OCI-LY7 (cell line): ENCODE data around the gene DBN1. TPM values are rescaled to one million over a fixed set of nuclear protein-coding genes. Genes with fewer than 3 reads are reported as not detected.

Experiments used
- BruUV-seq: library from RNA; stranded (reverse); fragments of 400-500 nt; replicated peaks from 2 replicates; lab custom pipeline; 2021; lab: Mats Ljungman, UMichigan
- CTCF ChIA-PET: fragments of 300-600 bp; sonication (Branson Sonifier 250); formaldehyde crosslinking; loops from one replicate; lab custom pipeline; 2022; ENCODE audit warnings: antibody characterized with exemption; ENCODE audit not compliant: unreplicated experiment; lab: Charles Lee
- POLR2A ChIA-PET: fragments of 300-600 bp; sonication (Branson Sonifier 250); formaldehyde crosslinking; loops from one replicate; lab custom pipeline; 2022; ENCODE audit warnings: antibody characterized with exemption; lab: Charles Lee
- DNase-seq: peaks from one replicate; pipeline ENCODE4 v3.0.0-alpha.2; 2015; ENCODE audit warnings: low spot score
- H2AFZ ChIP-seq: fragments of 200-600 bp; sonication (generic), shearing (Covaris generic); 2 replicates; pipeline ENCODE4 v1.6.1; 2014; ENCODE audit warnings: mild to moderate bottlenecking, antibody characterized with exemption, low read length, moderate library complexity
- H3K27ac ChIP-seq: fragments of 200-600 bp; sonication (generic); 2 replicates; pipeline ENCODE4 v1.5.1; 2014; ENCODE audit warnings: mixed run types, low read depth, mild to moderate bottlenecking, moderate library complexity, low read length, inconsistent platforms; ENCODE audit not compliant: poor library complexity, severe bottlenecking
- H3K36me3 ChIP-seq: fragments of 200-600 bp; sonication (generic); 2 replicates; pipeline ENCODE4 v1.6.1; 2014; ENCODE audit warnings: mild to moderate bottlenecking, antibody characterized with exemption, low read length, moderate library complexity, mixed read lengths; ENCODE audit not compliant: insufficient read depth
- H3K4me1 ChIP-seq: fragments of 200-600 bp; sonication (generic); 2 replicates; pipeline ENCODE4 v1.5.1; 2014; ENCODE audit warnings: mild to moderate bottlenecking, low read length; ENCODE audit not compliant: insufficient read depth, poor library complexity, severe bottlenecking
- H3K4me2 ChIP-seq: fragments of 200-600 bp; sonication (generic); 2 replicates; pipeline ENCODE4 v1.6.1; 2014; ENCODE audit warnings: mild to moderate bottlenecking, low read length
- H3K4me3 ChIP-seq: fragments of 200-600 bp; sonication (generic); 2 replicates; pipeline ENCODE4 v1.5.1; 2014; ENCODE audit warnings: mild to moderate bottlenecking, low read depth, low read length; ENCODE audit not compliant: poor library complexity, severe bottlenecking
- H3K79me2 ChIP-seq: fragments of 200-600 bp; sonication (generic); 2 replicates; pipeline ENCODE4 v1.6.1; 2016; ENCODE audit warnings: low read depth, mild to moderate bottlenecking, low read length, moderate library complexity, mixed read lengths; ENCODE audit not compliant: insufficient read depth
- H3K9me2 ChIP-seq: fragments of 200-600 bp; sonication (generic); 2 replicates; pipeline ENCODE4 v1.6.1; 2016; ENCODE audit warnings: mild to moderate bottlenecking, low read length, mixed read lengths; ENCODE audit not compliant: insufficient read depth
- H3K9me3 ChIP-seq: fragments of 200-600 bp; sonication (generic); 2 replicates; pipeline ENCODE4 v1.6.1; 2014; ENCODE audit warnings: mild to moderate bottlenecking, mixed run types, low read length, mixed read lengths
- H4K20me1 ChIP-seq: fragments of 200-600 bp; sonication (generic); 2 replicates; pipeline ENCODE4 v1.6.1; 2014; ENCODE audit warnings: mild to moderate bottlenecking, antibody characterized with exemption, low read length, moderate library complexity, mixed read lengths; ENCODE audit not compliant: insufficient read depth
- CTCF ChIP-seq: fragments of 200-600 bp; sonication (generic); conservative IDR thresholded peaks from 2 replicates; pipeline ENCODE4 v1.5.1; 2014; ENCODE audit warnings: mild to moderate bottlenecking, antibody characterized with exemption, low read length, moderate library complexity, mixed read lengths
- EZH2phosphoT487 ChIP-seq: fragments of 200-600 bp; sonication (generic); IDR thresholded peaks from 2 replicates; pipeline ENCODE4 v1.6.1; 2018; ENCODE audit warnings: low read depth, borderline replicate concordance, mild to moderate bottlenecking, mixed run types, antibody characterized with exemption, low read length, moderate library complexity, mixed read lengths
- intact Hi-C: fragments of 100-400 bp; cut with micrococcal nuclease; formaldehyde crosslinking; loops from one replicate; pipeline ENCODE4 v1.10.0; 2022; ENCODE audit not compliant: unreplicated experiment
- total RNA-seq, 2 experiments: library from RNA; depleted of rRNA in 1 of 2; stranded (reverse); fragments of >200 nt in 1 of 2; shearing (Covaris generic) in 1 of 2; gene quantifications; 2 replicates each; pipeline ENCODE4 v1.2.3, GENCODE V29; 2014 to 2022

Gene DBN1
- total RNA-seq, 2 experiments from 2014 or later, result 11.7 to 22.0 TPM

GRCh38 chr5:177452688-177453638 lies 20.5 kb downstream of the DBN1 start:
- Histone ChIP-seq H3K36me3 (no peaks in the 10 kb centered on the region; the same call in 1 of the 2 replicates), H3K79me2 (no peaks in the 10 kb centered on the region), H3K4me2 (peak overlapping the region; percentile 88), H3K9me2 (no peaks in the 10 kb centered on the region), H3K27ac (no peak overlapping the region), H2AFZ (no peak overlapping the region), H3K9me3 (no peaks in the 10 kb centered on the region), H4K20me1 (peaks cover 17% of the 10 kb centered on the region), H3K4me3 (peak overlapping the region; percentile 76), H3K4me1 (peaks cover 43% of the 10 kb centered on the region)
- no peak for DNase-seq
- TF ChIP-seq EZH2phosphoT487 (no peak), CTCF (no peak)
- ChIA-PET CTCF (interaction anchor here (0.6 to 3.8 kb wide), 3 partner anchors 26 to 63 kb away, joined by 3 to 20 read pairs (median 11); no protein-coding TSS in a partner anchor), POLR2A (interaction anchor here (0.6 to 2.1 kb wide), 3 partner anchors 11 to 58 kb away, joined by 4 to 5 read pairs (median 4); no protein-coding TSS in a partner anchor)
- intact Hi-C loops, result no loop called here
- no TSS peak for BruUV-seq

GRCh38 chr5:177450667-177451424 lies 22.6 kb downstream of the DBN1 start:
- Histone ChIP-seq H3K36me3 (no peaks in the 10 kb centered on the region; the same call in 1 of the 2 replicates), H3K9me3 (no peaks in the 10 kb centered on the region), H3K79me2 (no peaks in the 10 kb centered on the region), H3K27ac (no peak overlapping the region), H2AFZ (no peak overlapping the region), H3K4me2 (no peak overlapping the region), H3K4me1 (peaks cover 41% of the 10 kb centered on the region), H4K20me1 (peaks cover 17% of the 10 kb centered on the region), H3K4me3 (no peak overlapping the region), H3K9me2 (no peaks in the 10 kb centered on the region)
- POLR2A ChIA-PET, result no interaction called here
- BruUV-seq, result no TSS peak
- intact Hi-C loops, result no loop called here
- DNase-seq, result no peak
- CTCF ChIA-PET, result no interaction called here
- no peak for TF ChIP-seq EZH2phosphoT487
- no peak for TF ChIP-seq CTCF
